ENCODE results near the gene C19orf38. TPM values are rescaled to one million over a fixed set of nuclear protein-coding genes. Genes with fewer than 3 reads are reported as not detected.

Gene C19orf38
- total RNA-seq, 1 experiment from 2014 or later, result not detected

GRCh38 chr19:10885201-10886169 lies 37.3 kb downstream of the C19orf38 start:
- TF ChIP-seq AFF4 (CRISPR knock-in tag; IDR thresholded peaks at IDR 0.05; ENCODE audit: borderline replicate concordance) (no peak), ZNF671 (CRISPR knock-in tag; IDR thresholded peaks at IDR 0.05) (no peak), ESRRA (CRISPR knock-in tag; IDR thresholded peaks at IDR 0.05; ENCODE audit: borderline replicate concordance) (no peak), ETV6 (CRISPR knock-in tag; IDR thresholded peaks at IDR 0.05) (no peak), GRHL2 (CRISPR knock-in tag; IDR thresholded peaks at IDR 0.05; ENCODE audit: insufficient replicate concordance, severe bottlenecking) (no peak), FOXP4 (CRISPR knock-in tag; IDR thresholded peaks at IDR 0.05) (no peak), SP1 (CRISPR knock-in tag; conservative IDR thresholded peaks at IDR 0.05) (no peak), JUN (CRISPR knock-in tag; IDR thresholded peaks at IDR 0.05) (no peak)
- TF ChIP-seq, protein P1, sequence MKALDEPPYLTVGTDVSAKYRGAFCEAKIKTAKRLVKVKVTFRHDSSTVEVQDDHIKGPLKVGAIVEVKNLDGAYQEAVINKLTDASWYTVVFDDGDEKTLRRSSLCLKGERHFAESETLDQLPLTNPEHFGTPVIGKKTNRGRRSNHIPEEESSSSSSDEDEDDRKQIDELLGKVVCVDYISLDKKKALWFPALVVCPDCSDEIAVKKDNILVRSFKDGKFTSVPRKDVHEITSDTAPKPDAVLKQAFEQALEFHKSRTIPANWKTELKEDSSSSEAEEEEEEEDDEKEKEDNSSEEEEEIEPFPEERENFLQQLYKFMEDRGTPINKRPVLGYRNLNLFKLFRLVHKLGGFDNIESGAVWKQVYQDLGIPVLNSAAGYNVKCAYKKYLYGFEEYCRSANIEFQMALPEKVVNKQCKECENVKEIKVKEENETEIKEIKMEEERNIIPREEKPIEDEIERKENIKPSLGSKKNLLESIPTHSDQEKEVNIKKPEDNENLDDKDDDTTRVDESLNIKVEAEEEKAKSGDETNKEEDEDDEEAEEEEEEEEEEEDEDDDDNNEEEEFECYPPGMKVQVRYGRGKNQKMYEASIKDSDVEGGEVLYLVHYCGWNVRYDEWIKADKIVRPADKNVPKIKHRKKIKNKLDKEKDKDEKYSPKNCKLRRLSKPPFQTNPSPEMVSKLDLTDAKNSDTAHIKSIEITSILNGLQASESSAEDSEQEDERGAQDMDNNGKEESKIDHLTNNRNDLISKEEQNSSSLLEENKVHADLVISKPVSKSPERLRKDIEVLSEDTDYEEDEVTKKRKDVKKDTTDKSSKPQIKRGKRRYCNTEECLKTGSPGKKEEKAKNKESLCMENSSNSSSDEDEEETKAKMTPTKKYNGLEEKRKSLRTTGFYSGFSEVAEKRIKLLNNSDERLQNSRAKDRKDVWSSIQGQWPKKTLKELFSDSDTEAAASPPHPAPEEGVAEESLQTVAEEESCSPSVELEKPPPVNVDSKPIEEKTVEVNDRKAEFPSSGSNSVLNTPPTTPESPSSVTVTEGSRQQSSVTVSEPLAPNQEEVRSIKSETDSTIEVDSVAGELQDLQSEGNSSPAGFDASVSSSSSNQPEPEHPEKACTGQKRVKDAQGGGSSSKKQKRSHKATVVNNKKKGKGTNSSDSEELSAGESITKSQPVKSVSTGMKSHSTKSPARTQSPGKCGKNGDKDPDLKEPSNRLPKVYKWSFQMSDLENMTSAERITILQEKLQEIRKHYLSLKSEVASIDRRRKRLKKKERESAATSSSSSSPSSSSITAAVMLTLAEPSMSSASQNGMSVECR (CRISPR knock-in tag; IDR thresholded peaks at IDR 0.05; ENCODE audit: borderline replicate concordance), result no peak
- TF ChIP-seq, protein P2, sequence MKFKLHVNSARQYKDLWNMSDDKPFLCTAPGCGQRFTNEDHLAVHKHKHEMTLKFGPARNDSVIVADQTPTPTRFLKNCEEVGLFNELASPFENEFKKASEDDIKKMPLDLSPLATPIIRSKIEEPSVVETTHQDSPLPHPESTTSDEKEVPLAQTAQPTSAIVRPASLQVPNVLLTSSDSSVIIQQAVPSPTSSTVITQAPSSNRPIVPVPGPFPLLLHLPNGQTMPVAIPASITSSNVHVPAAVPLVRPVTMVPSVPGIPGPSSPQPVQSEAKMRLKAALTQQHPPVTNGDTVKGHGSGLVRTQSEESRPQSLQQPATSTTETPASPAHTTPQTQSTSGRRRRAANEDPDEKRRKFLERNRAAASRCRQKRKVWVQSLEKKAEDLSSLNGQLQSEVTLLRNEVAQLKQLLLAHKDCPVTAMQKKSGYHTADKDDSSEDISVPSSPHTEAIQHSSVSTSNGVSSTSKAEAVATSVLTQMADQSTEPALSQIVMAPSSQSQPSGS (CRISPR knock-in tag; IDR thresholded peaks at IDR 0.05; ENCODE audit: borderline replicate concordance, low read depth), result no peak
- no peaks in the 10 kb centered on the region for H3K27me3 Mint-ChIP-seq (ENCODE audit: low read depth)
- peaks cover 61% of the 10 kb centered on the region for H3K4me1 Mint-ChIP-seq
- H3K27ac Mint-ChIP-seq, result peak overlapping the region; percentile 96
- ChIA-PET POLR2A (interaction anchor here (0.6 to 0.7 kb wide), 2 partner anchors 56 to 402 kb away, joined by 3 to 6 read pairs; no protein-coding TSS in a partner anchor), CTCF (interaction anchor here (0.6 to 2.2 kb wide), 9 partner anchors 9 to 1224 kb away, joined by 3 to 9 read pairs (median 4); no protein-coding TSS in a partner anchor)
- no peak for DNase-seq (ENCODE audit: low spot score)
- peak; percentile 15 for ATAC-seq
- no peaks in the 10 kb centered on the region for H3K36me3 Mint-ChIP-seq
- H3K4me3 Mint-ChIP-seq, result peak overlapping the region; percentile 6; the same call in 1 of the 2 replicates
- H3K9me3 Mint-ChIP-seq, result no peaks in the 10 kb centered on the region

Measured in WTC11 (cell line).